ENCODE results near the gene CNDP2.

GRCh38 chr18:74455386-74455785 is 40.8 kb upstream of the CNDP2 start:
- TF ChIP-seq CTCF (IDR thresholded peaks at IDR 0.05 in 4 of 5, conservative IDR thresholded peaks at IDR 0.05 in 1 of 5) (no peak), POLR2A (IDR thresholded peaks at IDR 0.05) (no peak)
